Iris pigment epithelial cell (primary cell): ENCODE data around the gene ZNF813.

ENCODE experiments used
- DNase-seq: peaks from one replicate; pipeline ENCODE4 v3.0.0-alpha.2; 2011; ENCODE audit warnings: low read depth

Gene ZNF813

GRCh38 chr19:53520547-53521372, 53.2 kb downstream of the ZNF813 start:
- DNase-seq = peak; percentile 99

GRCh38 chr19:53521373-53522202, 54.1 kb downstream of the ZNF813 start:
- DNase-seq = no peak

DNA sequence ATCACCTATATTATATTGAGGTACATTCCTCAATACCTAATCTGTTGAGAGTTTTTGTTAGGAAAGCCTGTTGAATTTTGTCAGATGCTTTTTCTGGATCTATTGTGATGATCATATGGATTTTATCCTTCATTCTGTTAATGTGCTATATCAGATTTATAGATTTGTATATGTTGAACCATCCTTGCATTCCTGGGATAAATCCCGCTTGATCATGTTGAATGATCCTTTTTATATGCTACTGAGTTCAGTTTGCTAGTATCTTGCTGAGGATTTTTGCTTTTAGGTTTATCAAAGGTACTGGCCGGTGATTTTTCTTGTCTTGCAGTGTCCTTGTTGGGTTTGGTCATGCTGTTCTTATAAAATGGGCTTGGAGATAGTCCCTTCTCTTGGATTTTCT, 58.4 kb downstream of the ZNF813 start:
- DNase-seq = no peak

GRCh38 chr19:53530622-53531021, 63.1 kb downstream of the ZNF813 start:
- no peak for DNase-seq

GRCh38 chr19:53531457-53531856, 63.9 kb downstream of the ZNF813 start:
- no peak for DNase-seq

- no peak for DNase-seq
Measured at GRCh38 chr19:53532362-53532761, 64.8 kb downstream of the ZNF813 start.

DNA sequence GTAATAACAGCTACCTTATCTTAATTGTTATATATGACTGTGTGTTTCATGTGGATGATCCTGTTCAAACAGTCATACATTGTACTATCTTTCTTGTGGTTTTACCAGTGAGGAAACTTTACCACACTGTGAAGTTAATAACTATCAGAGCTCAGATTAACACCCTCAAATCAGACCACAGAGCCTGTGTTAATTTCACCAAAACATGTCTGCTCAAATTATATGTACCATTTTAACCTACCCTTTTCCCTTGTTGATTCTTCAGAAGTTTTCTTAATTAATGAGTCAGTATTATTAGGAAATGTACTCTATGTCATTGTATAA, 68.7 kb downstream of the ZNF813 start:
- DNase-seq = no peak

DNA sequence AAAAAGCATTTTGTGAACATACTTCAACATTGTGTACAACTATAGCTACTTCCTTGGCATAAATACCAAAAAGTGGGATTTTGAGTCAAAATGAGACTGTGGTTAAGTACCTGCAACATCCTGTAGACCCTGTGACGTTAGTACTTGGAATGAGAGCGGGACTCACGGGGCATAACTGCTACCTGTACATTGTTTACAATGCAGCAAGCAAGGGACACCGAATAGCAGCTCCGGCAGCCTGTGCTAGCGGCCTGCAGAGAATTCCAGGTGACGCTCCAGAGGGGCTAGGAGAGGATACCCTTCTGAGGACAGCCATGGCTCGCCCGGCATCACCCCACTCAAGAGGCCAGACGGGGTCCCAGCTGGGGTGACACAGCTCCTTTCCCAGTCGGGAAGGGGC, 69.6 kb downstream of the ZNF813 start:
- DNase-seq = no peak

GRCh38 chr19:53537521-53538377, 70.2 kb downstream of the ZNF813 start, which contains the start of gene ZNF331:
Gene ZNF331, plus strand, starts transcription at chr19:53538145. Its CDS starts 31,232 bp downstream, at chr19:53569377.
- DNase-seq = peak; percentile 58

GRCh38 chr19:53538378-53539109, 71.0 kb downstream of the ZNF813 start:
- no peak for DNase-seq

- DNase-seq = no peak
Measured at GRCh38 chr19:53540091-53540490, 72.6 kb downstream of the ZNF813 start.

DNA sequence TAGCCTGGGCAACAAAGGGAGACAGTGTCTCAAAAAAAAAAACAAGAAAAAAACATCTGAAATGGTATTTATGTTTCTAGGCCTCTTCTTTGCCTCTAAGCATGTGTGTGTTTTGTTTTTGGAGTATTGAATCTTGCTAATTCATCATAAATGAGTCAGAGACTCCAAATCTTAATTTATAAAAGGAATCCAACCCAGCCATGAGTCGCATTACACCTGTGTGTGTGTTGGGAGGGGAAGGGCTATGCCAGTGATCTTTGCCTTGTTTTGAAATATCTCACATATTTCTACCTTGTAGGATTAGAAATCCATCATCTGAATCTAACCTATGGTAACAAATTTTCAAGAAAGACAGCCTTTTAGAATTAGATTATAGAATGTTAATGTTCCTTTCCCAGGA, 74.4 kb downstream of the ZNF813 start:
- DNase-seq = no peak

GRCh38 chr19:53545271-53546065, 77.9 kb downstream of the ZNF813 start:
- DNase-seq = peak; percentile 49
